GM12878 (cell line): ENCODE data around the gene C1QTNF3. TPM values are rescaled to one million over a fixed set of nuclear protein-coding genes. Genes with fewer than 3 reads are reported as not detected.

Experiments used
- ATAC-seq: fragments of 200-7000 bp; cut with Tn5 transposase; 3 replicates; pipeline ENCODE4 v1.9.1; 2020; ENCODE audit warnings: mild to moderate bottlenecking, moderate library complexity
- BruUV-seq: library from RNA; stranded (reverse); fragments of 400-500 nt; replicated peaks from 2 replicates; lab custom pipeline; 2021; lab: Mats Ljungman, UMichigan
- CTCF ChIA-PET: fragments of 300-600 bp; sonication (Branson Sonifier 250); formaldehyde crosslinking; extraction: SDS; loops from one replicate; lab custom pipeline; 2021; ENCODE audit warnings: inconsistent platforms; lab: Yijun Ruan, JAX
- POLR2A ChIA-PET: fragments of 350-600 bp; formaldehyde crosslinking; extraction: SDS; loops from one replicate; lab custom pipeline; 2021; ENCODE audit warnings: inconsistent platforms; lab: Charles Lee
- RAD21 ChIA-PET: fragments of 300-600 bp; sonication (Branson Sonifier 250); formaldehyde crosslinking; loops from one replicate; lab custom pipeline; 2023; ENCODE audit warnings: antibody characterized with exemption; ENCODE audit not compliant: unreplicated experiment; lab: Charles Lee
- SMC1A ChIA-PET: fragments of 300-600 bp; sonication (Branson Sonifier 250); formaldehyde crosslinking; loops from one replicate; lab custom pipeline; 2023; ENCODE audit not compliant: unreplicated experiment, uncharacterized antibody; lab: Charles Lee
- DNase-seq: peaks from one replicate; pipeline ENCODE4 v3.0.0-alpha.2; 2011; ENCODE audit warnings: low read depth, low spot score
- FAIRE-seq: peaks from 3 replicates; lab custom pipeline; 2011; peaks lifted over from hg19 to GRCh38; lab: Jason Lieb, UNC
- H2AFZ ChIP-seq: 2 replicates; pipeline ENCODE4 v1.6.0; 2011; ENCODE audit warnings: low read depth, low read length, control low read depth; ENCODE audit not compliant: control insufficient read depth
- H3K27ac ChIP-seq: 2 replicates; pipeline ENCODE4 v1.5.1; 2011; ENCODE audit warnings: control low read depth; ENCODE audit not compliant: control insufficient read depth, insufficient read depth
- H3K27me3 ChIP-seq, 2 experiments: replicated peaks in 1 of 2; 2 replicates each; pipeline versions ENCODE4 v1.6.0 to v1.6.1; 2011; ENCODE audit warnings: low read length in 1 of 2; ENCODE audit not compliant: control insufficient read depth in 2 of 2, insufficient read depth in 2 of 2
- H3K36me3 ChIP-seq, 2 experiments: 2 replicates each; pipeline ENCODE4 v1.5.1; 2011; ENCODE audit warnings: low read length in 1 of 2; ENCODE audit not compliant: control insufficient read depth in 2 of 2, insufficient read depth in 2 of 2
- H3K4me1 ChIP-seq: 2 replicates; pipeline ENCODE4 v1.6.1; 2011; ENCODE audit warnings: mild to moderate bottlenecking, low read length, moderate library complexity, mixed read lengths; ENCODE audit not compliant: control insufficient read depth, insufficient read depth
- H3K4me2 ChIP-seq: 2 replicates; pipeline ENCODE4 v1.6.0; 2011; ENCODE audit warnings: control low read depth; ENCODE audit not compliant: control insufficient read depth, insufficient read depth
- H3K4me3 ChIP-seq: fragments of 200-600 bp; sonication (generic); 2 replicates; pipeline ENCODE4 v1.5.1; 2016
- H3K79me2 ChIP-seq: 2 replicates; pipeline ENCODE4 v1.6.0; 2011; ENCODE audit warnings: low read length; ENCODE audit not compliant: control insufficient read depth, insufficient read depth
- H3K9ac ChIP-seq: 2 replicates; pipeline ENCODE4 v1.8.0; 2011; ENCODE audit warnings: low read length, control low read depth, mixed read lengths; ENCODE audit not compliant: control insufficient read depth, insufficient read depth
- H3K9me3 ChIP-seq: replicated peaks from 3 replicates; pipeline ENCODE4 v1.5.1; 2011; ENCODE audit warnings: mild to moderate bottlenecking, low read length; ENCODE audit not compliant: control insufficient read depth, insufficient read depth
- H4K20me1 ChIP-seq: 2 replicates; pipeline ENCODE4 v1.6.0; 2011; ENCODE audit not compliant: control insufficient read depth, insufficient read depth
- ATF3 ChIP-seq: IDR thresholded peaks from 2 replicates; pipeline ENCODE4 v1.6.1; 2011; ENCODE audit warnings: low read depth, mild to moderate bottlenecking, low read length, moderate library complexity, borderline replicate concordance; ENCODE audit errors: extremely low read depth
- BCL3 ChIP-seq: IDR thresholded peaks from 2 replicates; pipeline ENCODE4 v1.6.1; 2011; ENCODE audit warnings: borderline replicate concordance, low read depth, mild to moderate bottlenecking, moderate library complexity, low read length; ENCODE audit not compliant: insufficient read depth, poor library complexity, severe bottlenecking
- BHLHE40 ChIP-seq, 2 experiments: fragments of 450-650 bp in 1 of 2; IDR thresholded peaks; 2 replicates each; pipeline ENCODE4 v1.6.1; 2011 to 2017; ENCODE audit warnings: low read depth in 2 of 2, borderline replicate concordance in 1 of 2, improper control_type of control experiment in 1 of 2, low read length in 1 of 2, mild to moderate bottlenecking in 1 of 2
- CHD1 ChIP-seq: IDR thresholded peaks from 2 replicates; pipeline ENCODE4 v1.6.1; 2012; ENCODE audit warnings: low read depth, low read length, improper control_type of control experiment
- E2F4 ChIP-seq: IDR thresholded peaks from 2 replicates; pipeline ENCODE4 v1.6.1; 2012; ENCODE audit warnings: low read depth, low read length, improper control_type of control experiment
- E4F1 ChIP-seq: fragments of 450-650 bp; IDR thresholded peaks from 2 replicates; pipeline ENCODE4 v1.6.1; 2018; ENCODE audit warnings: borderline replicate concordance, mild to moderate bottlenecking; ENCODE audit not compliant: partially characterized antibody
- JUND ChIP-seq: IDR thresholded peaks from 2 replicates; pipeline ENCODE4 v1.6.1; 2012; ENCODE audit warnings: low read depth, mild to moderate bottlenecking, low read length, improper control_type of control experiment, moderate library complexity
- KAT2A ChIP-seq: conservative IDR thresholded peaks from 2 replicates; pipeline ENCODE4 v1.6.1; 2011; ENCODE audit warnings: low read depth, low read length; ENCODE audit not compliant: control insufficient read depth
- MEF2A ChIP-seq: IDR thresholded peaks from 2 replicates; pipeline ENCODE4 v1.6.1; 2011; ENCODE audit warnings: low read depth, mild to moderate bottlenecking, low read length, moderate library complexity; ENCODE audit not compliant: insufficient read depth
- PAX8 ChIP-seq: fragments of 450-650 bp; IDR thresholded peaks from 2 replicates; pipeline ENCODE4 v1.6.1; 2017; ENCODE audit warnings: mild to moderate bottlenecking, moderate library complexity
- SP1 ChIP-seq: IDR thresholded peaks from one replicate; pipeline ENCODE4 v1.6.1; 2011; ENCODE audit warnings: low read depth, low read length
- SPI1 ChIP-seq: IDR thresholded peaks from 2 replicates; pipeline ENCODE4 v1.6.1; 2011; ENCODE audit warnings: low read depth, mild to moderate bottlenecking, low read length, moderate library complexity, borderline replicate concordance; ENCODE audit not compliant: insufficient read depth
- STAT1 ChIP-seq: fragments of 450-650 bp; conservative IDR thresholded peaks from 2 replicates; pipeline ENCODE4 v1.6.1; 2014; ENCODE audit warnings: antibody characterized with exemption, mild to moderate bottlenecking
- TCF12 ChIP-seq: IDR thresholded peaks from 2 replicates; pipeline ENCODE4 v1.6.1; 2011; ENCODE audit warnings: low read depth, mild to moderate bottlenecking, low read length
- ZBTB33 ChIP-seq: fragments of 450-650 bp; IDR thresholded peaks from 2 replicates; pipeline ENCODE4 v1.6.1; 2017; ENCODE audit warnings: mild to moderate bottlenecking
- ZNF274 ChIP-seq: IDR thresholded peaks from one replicate; pipeline ENCODE4 v1.8.0; 2011; ENCODE audit not compliant: insufficient read length, insufficient read depth
- WGBS: methylation state at CpG from one replicate; pipeline ENCODE4 v1.1.6; 2016; ENCODE audit warnings: low lambda C conversion rate; ENCODE audit not compliant: insufficient replicate concordance, insufficient coverage; ENCODE audit errors: missing lambda C conversion rate; 5-methylcytosine and 5-hydroxymethylcytosine counted together
- in situ Hi-C: fragments of 300-500 bp; cut with MboI; formaldehyde crosslinking; loops from 9 replicates; pipeline ENCODE4 v1.14.3; 2018; ENCODE audit warnings: mixed read lengths
- intact Hi-C: fragments of 100-400 bp; cut with micrococcal nuclease; formaldehyde crosslinking; loops from one replicate; pipeline ENCODE4 v1.14.2; 2022; ENCODE audit not compliant: unreplicated experiment
- polyA plus RNA-seq, 11 experiments: library from polyadenylated mRNA; depleted of rRNA in 4 of 11; unstranded in 6 of 11; stranded (reverse) in 5 of 11; fragments of >200 nt; fragmentation: Nextera tagmentation in 4 of 11; fragmentation: Illumina TruSeq in 1 of 11; extraction: Ambion mirVana in 4 of 11; extraction: Trizol in 1 of 11; gene quantifications; 1 replicate in 1 of 11; 2 replicates in 10 of 11; pipeline versions ENCODE4 v1.2.1 to v1.2.3, GENCODE V29; 2011 to 2016; ENCODE audit warnings: inconsistent platforms in 2 of 11, missing spikeins in 2 of 11, low read depth in 1 of 11
- total RNA-seq, 4 experiments: library from RNA; depleted of rRNA in 3 of 4; stranded (reverse); fragments of >200 nt in 3 of 4; fragmentation: Illumina TruSeq in 1 of 4; extraction: Trizol in 1 of 4; gene quantifications; 2 replicates each; pipeline versions ENCODE4 v1.2.1 to v1.2.3, GENCODE V29; 2013 to 2021

C1QTNF3 gene
- total and polyA plus RNA-seq, 10 of the 15 experiments (the other 5 are each of a cell fraction or from before 2014, with no cell fraction given) = 0.39 to 6.3 (median 1.3) TPM

- no peak for TF ChIP-seq TCF12
- no peak for TF ChIP-seq JUND
- no peak for TF ChIP-seq KAT2A
- no peak for TF ChIP-seq E4F1
- TF ChIP-seq CHD1 = no peak
- TF ChIP-seq E2F4 = no peak
- no peak for TF ChIP-seq PAX8
- no peak for TF ChIP-seq MEF2A
- no peak for TF ChIP-seq STAT1
- no peak for TF ChIP-seq BHLHE40 (IDR thresholded peaks at IDR 0.05; ENCODE audit: borderline replicate concordance in 1 of 2, low read depth in 2 of 2, low read length in 1 of 2)
- TF ChIP-seq ATF3 = no peak
- TF ChIP-seq SP1 = no peak
- no peak for TF ChIP-seq BCL3
- TF ChIP-seq ZNF274 = no peak
- TF ChIP-seq SPI1 = no peak
- TF ChIP-seq ZBTB33 = no peak
- H2AFZ ChIP-seq = no peak overlapping the region
- ChIA-PET CTCF (interaction anchor here (1.3 to 1.4 kb wide), 2 partner anchors 9 to 16 kb away, joined by 4 read pairs; no protein-coding TSS in a partner anchor), SMC1A (no interaction called here), POLR2A (no interaction called here), RAD21 (no interaction called here)
- no peaks in the 10 kb centered on the region for H3K27me3 ChIP-seq
- FAIRE-seq (no peak), ATAC-seq (no peak), DNase-seq (no peak)
- no peak overlapping the region for H3K27ac ChIP-seq
- no peaks in the 10 kb centered on the region for H3K79me2 ChIP-seq
- H3K9ac ChIP-seq = no peak overlapping the region
- in situ Hi-C loops = no loop called here
- no TSS peak for BruUV-seq
- intact Hi-C loops = no loop called here
- H3K4me3 ChIP-seq = no peak overlapping the region
- H3K36me3 ChIP-seq = no peaks in the 10 kb centered on the region
- 76% methylated on average over 3 of the region's 3 CpGs for WGBS
- peaks cover 3% of the 10 kb centered on the region; the same call in 1 of the 2 replicates for H3K4me1 ChIP-seq
- H3K4me2 ChIP-seq = no peak overlapping the region
- no peaks in the 10 kb centered on the region for H3K9me3 ChIP-seq
- no peaks in the 10 kb centered on the region for H4K20me1 ChIP-seq
Measured at GRCh38 chr5:34028349-34028748, 14.7 kb downstream of the C1QTNF3 start.
